IPS-20b (cell line): Measurements from ENCODE around the gene NAA15.

Experiments used
- H3K27ac ChIP-seq: one replicate; pipeline ENCODE4 v1.5.1; 2013; ENCODE audit warnings: low read length
- H3K27me3 ChIP-seq: 2 replicates; pipeline ENCODE4 v1.6.1; 2013; ENCODE audit warnings: mild to moderate bottlenecking, low read length, inconsistent platforms; ENCODE audit not compliant: insufficient read depth
- H3K36me3 ChIP-seq: 2 replicates; pipeline ENCODE4 v1.6.1; 2013; ENCODE audit warnings: low read depth, mild to moderate bottlenecking, inconsistent platforms, low read length, moderate library complexity; ENCODE audit not compliant: insufficient read depth
- H3K4me1 ChIP-seq: 2 replicates; pipeline ENCODE4 v1.6.1; 2013; ENCODE audit warnings: mild to moderate bottlenecking, control low read depth, inconsistent platforms, low read length, moderate library complexity; ENCODE audit not compliant: insufficient read depth
- H3K4me3 ChIP-seq: 2 replicates; pipeline ENCODE4 v1.5.1; 2013; ENCODE audit warnings: mild to moderate bottlenecking, low read length, inconsistent platforms
- H3K9ac ChIP-seq: 2 replicates; pipeline ENCODE4 v1.6.1; 2013; ENCODE audit warnings: low read depth, mild to moderate bottlenecking, inconsistent platforms, low read length, moderate library complexity
- H3K9me3 ChIP-seq: 2 replicates; pipeline ENCODE4 v1.6.1; 2013; ENCODE audit warnings: mild to moderate bottlenecking, low read depth, low read length, inconsistent platforms; ENCODE audit not compliant: insufficient read depth

NAA15 gene

DNA sequence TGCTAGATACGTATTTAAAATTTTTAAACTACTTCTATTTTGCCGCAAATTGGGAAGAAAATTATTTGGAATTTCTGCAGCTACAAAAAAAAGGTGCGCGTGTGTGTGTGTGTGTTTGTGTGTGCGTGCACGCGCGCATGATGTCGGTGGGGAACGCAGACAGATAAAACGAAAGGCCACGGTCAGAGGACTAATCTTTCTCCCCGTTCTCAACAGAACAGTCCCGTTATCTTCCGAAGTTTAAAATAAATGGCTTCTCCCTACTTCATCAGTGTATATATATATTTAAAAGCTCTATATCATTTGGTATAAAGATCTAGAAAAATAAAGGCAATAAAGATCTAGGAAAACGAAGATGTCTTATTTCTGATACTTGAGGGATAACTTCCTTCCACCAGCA is 22.8 kb upstream of the NAA15 start:
- peak overlapping the region; percentile 76; the same call in 1 of the 2 replicates for H3K4me3 ChIP-seq
- H3K36me3 ChIP-seq, result no peaks in the 10 kb centered on the region
- H3K9ac ChIP-seq, result no peak overlapping the region
- no peaks in the 10 kb centered on the region; the same call in 1 of the 2 replicates for H3K4me1 ChIP-seq
- H3K9me3 ChIP-seq, result no peaks in the 10 kb centered on the region
- peaks cover 56% of the 10 kb centered on the region for H3K27me3 ChIP-seq
- H3K27ac ChIP-seq, result no peak overlapping the region

DNA sequence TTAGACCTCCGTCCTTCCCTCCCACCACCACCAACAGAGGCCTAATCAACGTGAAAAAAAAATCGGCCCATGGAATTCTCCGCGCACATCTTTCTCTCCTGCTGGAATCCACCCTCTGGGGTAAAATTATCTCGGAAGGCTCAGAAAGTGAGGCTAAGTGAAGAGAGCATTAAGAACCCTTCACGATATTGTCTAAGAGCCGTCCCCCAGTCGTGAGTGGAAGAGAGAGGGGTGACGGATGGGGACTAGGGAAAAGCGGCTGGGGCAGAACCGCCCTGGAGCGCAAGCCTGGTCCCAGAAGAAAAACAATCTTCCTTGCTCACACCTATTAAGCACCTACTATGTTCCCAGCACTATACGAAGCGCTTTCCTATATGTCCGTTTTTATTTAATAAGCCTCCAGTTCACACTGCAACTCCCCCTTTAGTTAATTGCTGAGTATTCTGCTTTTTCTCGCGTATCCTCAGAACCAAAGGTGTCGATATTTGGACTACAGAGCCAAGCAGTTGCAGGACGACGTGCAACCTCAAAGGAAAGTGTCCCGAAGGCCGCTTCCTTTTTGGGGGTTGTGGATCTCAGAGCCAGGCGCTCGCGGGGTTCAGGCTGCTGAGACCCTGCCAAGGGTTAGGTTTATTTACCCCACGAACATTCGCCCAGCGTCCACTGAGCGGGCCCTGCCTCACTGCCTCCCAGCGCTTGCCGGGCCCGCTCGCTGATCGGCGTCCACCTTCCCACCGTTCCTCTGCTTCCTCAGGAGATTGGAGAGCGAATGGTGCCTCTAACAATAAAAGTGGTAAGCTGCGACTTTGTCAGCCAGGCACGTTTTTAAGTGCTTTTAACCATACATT is 22.2 kb upstream of the NAA15 start:
- Histone ChIP-seq H3K4me3 (peak overlapping the region; percentile 76), H3K36me3 (no peaks in the 10 kb centered on the region), H3K9ac (no peak overlapping the region; the same call in 1 of the 2 replicates), H3K9me3 (no peaks in the 10 kb centered on the region), H3K4me1 (no peaks in the 10 kb centered on the region; the same call in 1 of the 2 replicates), H3K27ac (no peak overlapping the region), H3K27me3 (peaks cover 56% of the 10 kb centered on the region)

DNA sequence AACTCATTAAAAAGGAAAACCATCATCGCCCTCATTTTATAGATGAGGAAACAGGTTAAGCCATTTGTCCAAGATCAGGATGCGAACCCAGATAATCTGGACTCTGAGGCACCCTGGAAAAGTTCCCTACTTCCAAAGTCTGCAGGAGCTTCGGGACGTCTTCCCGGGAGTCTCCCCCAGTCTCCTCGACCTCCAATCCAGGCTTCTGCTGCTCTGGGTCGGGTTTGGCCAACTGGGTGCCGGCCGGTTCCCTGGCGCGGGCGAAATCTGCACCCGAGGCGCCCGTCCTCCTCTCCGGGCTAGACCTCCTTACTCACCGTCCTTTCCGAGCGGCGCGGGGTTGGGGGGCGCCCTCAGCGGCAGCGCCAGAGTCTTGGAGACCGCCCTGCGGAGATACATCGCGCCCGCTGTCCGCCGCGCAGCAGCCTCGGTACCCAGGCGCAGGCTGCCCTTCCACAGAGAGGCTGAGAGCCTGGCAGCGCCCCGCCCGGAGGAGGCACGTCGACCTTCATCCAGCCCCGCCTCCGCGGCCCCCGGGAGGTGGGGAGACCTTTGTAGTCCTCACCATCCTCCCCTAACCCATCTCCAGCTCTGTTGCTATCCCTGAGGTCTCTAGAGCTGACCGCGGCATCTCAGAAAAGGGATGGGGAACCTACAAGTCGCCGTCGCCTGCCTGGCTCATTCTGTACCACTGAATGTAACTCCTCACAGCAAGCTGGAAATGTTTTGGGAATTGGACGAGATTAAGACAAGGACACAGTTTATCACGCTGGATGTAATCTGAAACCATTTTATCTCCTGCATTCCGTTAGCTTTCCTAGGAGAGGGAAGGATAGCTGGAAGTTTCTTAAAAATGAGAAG is 21.3 kb upstream of the NAA15 start, which contains the start of gene MGARP:
Gene MGARP (minus strand): TSS at position 466 of the 861 bp plus-strand sequence. CDS start 67 bp downstream, at position 399.
- Histone ChIP-seq H3K9me3 (no peaks in the 10 kb centered on the region), H3K36me3 (no peaks in the 10 kb centered on the region), H3K27ac (no peak within 1 kb of the TSS), H3K4me1 (no peaks in the 10 kb centered on the region; the same call in 1 of the 2 replicates), H3K4me3 (peak within 1 kb of the TSS; percentile 76), H3K27me3 (peaks cover 56% of the 10 kb centered on the region), H3K9ac (no peak within 1 kb of the TSS; the same call in 1 of the 2 replicates)

DNA sequence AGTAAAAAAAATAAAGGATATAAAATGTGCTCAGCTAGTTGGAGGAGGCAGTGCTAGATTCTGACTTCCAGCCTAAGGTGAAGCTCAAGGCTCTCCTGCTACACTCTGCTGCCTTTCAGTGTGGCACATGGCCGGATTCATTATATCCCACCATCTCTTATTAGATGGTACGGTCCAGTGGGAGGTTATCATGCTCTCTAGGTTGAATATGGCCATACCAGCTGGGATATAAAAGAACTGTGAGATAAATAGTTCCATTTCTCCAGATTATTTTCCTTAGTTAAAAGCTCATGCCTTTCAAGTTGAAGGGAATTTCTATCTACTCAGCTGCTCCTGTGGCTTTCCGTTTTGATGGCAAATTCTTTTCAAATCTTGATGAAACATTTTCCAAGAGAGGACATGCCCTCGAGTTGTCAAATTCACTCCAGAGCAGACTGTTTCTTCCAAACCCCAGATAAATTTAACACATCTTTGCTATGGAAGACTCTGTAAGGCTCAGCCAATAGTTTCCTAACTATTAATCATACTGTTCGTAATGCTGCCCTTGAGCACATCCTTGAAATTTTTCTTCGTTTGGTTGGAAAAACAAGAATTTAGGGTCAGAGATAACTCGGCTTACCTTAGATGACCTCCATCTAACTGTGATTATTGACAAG is 19.1 kb upstream of the NAA15 start:
- H3K27ac ChIP-seq, result no peak overlapping the region
- no peaks in the 10 kb centered on the region for H3K36me3 ChIP-seq
- H3K9ac ChIP-seq, result no peak overlapping the region
- no peaks in the 10 kb centered on the region; the same call in 1 of the 2 replicates for H3K4me1 ChIP-seq
- peaks cover 44% of the 10 kb centered on the region for H3K27me3 ChIP-seq
- H3K9me3 ChIP-seq, result no peaks in the 10 kb centered on the region
- no peak overlapping the region for H3K4me3 ChIP-seq

DNA sequence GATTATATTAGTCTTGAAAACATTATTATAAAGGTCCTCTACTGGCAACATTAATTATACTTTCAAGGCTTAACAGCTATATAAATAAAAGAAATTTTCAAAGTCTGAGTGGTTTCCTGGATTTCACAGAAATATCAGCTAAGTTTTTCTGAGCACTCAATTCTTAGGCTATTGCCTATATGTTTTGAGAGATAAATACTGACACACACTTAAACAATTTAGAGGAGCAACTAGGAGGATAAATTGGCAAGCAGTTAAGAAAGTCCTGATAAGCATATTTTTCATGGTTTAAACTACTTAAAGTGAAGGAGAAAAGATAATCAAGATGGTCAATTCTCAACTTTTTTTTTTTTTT is 18.6 kb upstream of the NAA15 start:
- H3K27me3 ChIP-seq, result peaks cover 39% of the 10 kb centered on the region
- no peak overlapping the region for H3K27ac ChIP-seq
- H3K4me1 ChIP-seq, result no peaks in the 10 kb centered on the region; the same call in 1 of the 2 replicates
- H3K9me3 ChIP-seq, result no peaks in the 10 kb centered on the region
- no peaks in the 10 kb centered on the region for H3K36me3 ChIP-seq
- H3K9ac ChIP-seq, result no peak overlapping the region
- no peak overlapping the region for H3K4me3 ChIP-seq

DNA sequence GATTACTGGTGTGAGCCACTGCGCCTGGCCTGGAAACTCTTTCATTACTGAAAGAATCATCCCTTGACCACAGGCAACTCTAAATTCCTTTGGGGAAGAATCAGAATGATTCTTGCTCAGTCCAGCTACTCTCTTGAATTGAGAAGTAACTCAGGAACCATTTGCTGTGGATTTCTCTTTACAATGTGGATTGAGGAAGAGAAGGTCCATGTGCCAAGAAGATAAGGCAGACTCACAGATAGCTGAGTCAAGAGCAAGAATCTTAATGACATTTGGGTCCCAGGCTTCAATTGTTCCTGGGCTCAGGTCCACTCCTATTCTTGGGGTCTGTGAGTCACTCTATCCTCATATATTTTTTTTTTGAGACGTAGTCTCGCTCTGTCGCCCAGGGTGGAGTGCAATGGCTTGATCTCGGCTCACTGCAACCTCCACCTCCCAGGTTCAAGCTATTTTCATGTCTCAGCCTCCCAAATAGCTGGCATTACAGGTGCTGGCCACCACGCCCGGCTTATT is 15.1 kb upstream of the NAA15 start:
- peaks cover 4% of the 10 kb centered on the region for H3K27me3 ChIP-seq
- peaks cover 20% of the 10 kb centered on the region for H3K36me3 ChIP-seq
- H3K4me1 ChIP-seq, result no peaks in the 10 kb centered on the region
- H3K9ac ChIP-seq, result no peak overlapping the region
- H3K9me3 ChIP-seq, result no peaks in the 10 kb centered on the region
- no peak overlapping the region for H3K27ac ChIP-seq
- H3K4me3 ChIP-seq, result no peak overlapping the region

DNA sequence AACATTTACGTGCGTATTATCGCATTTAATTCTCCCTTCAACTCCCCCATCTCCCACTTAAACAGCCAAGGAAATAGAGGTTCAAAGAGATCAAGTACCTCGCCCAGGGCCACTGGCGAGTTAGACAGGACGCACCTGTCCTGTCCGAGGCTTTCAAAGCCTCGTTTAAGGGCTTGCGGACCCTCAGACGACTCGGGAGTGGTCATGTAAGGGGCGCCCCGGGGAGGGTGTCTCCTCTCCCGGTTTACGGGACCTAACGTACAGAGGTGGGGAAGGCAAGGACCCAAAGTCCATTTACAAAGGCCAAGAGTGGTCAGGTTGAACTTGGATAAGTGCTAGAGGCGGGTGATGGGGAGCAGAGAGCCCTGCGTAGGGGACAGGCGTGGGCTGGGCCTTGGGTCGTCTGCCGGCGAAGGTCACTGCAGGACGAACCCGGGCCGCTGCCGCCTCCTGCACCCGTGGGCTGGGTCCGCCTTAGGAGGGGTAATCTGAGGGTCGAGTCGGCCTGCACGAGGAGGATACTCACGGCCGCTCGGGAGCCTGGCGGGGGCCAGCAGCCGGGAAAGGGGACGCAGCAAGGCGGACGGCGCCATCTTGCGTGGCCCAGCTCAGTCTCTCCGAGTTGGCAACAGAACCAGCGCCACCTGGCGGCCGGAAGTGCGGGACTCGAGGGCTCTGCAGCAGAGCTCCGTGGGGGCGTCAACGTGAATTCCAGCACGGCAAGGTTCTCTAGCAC is 5.9 kb upstream of the NAA15 start:
- Histone ChIP-seq H3K9me3 (no peaks in the 10 kb centered on the region), H3K4me1 (peaks cover 9% of the 10 kb centered on the region), H3K27ac (peak overlapping the region; percentile 61), H3K4me3 (peak overlapping the region; percentile 96), H3K36me3 (peaks cover 24% of the 10 kb centered on the region), H3K9ac (peak overlapping the region; percentile 96), H3K27me3 (no peaks in the 10 kb centered on the region)

DNA sequence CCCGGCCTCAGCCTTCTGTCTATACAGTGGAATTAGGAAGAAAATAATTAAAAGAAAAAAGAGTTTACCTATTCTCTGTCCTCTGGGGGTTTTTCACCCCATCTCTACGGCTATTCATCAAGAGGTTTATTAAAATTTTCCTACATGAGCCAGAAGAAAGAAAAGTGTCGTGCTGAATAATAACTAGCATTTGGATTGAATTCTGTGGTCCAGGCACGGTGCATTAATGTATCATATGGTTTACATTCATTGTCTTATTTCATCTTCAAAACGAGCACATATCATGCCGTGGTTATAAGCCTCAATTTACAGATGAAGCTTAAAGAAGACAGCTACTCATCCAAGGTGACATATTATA is 5.4 kb upstream of the NAA15 start:
- H3K36me3 ChIP-seq, result peaks cover 24% of the 10 kb centered on the region
- H3K27ac ChIP-seq, result peak overlapping the region; percentile 61
- H3K27me3 ChIP-seq, result no peaks in the 10 kb centered on the region
- no peaks in the 10 kb centered on the region for H3K9me3 ChIP-seq
- H3K9ac ChIP-seq, result peak overlapping the region; percentile 9; the same call in 1 of the 2 replicates
- peaks cover 9% of the 10 kb centered on the region for H3K4me1 ChIP-seq
- H3K4me3 ChIP-seq, result peak overlapping the region; percentile 96; the same call in 1 of the 2 replicates

DNA sequence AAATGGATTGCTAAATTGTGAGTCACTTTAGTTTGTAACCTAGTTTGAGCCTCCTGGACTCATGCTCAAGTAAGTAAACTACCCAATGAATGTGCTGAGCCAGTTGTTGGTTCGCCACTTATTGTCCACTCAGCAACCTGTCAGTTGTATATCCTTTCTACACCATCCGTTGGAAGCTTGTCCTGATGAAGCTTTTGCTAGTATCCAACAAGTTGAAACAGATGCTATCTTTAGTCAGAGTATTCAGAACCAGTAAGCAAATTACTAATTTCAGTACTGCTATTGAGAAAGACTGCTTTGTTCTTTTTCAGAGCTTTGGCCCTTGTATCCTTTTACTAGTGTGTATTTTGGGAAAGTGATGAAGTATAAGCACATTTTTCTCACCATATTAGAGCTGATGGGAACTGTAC is 4.3 kb upstream of the NAA15 start:
- Histone ChIP-seq H3K4me3 (no peak overlapping the region), H3K27me3 (no peaks in the 10 kb centered on the region), H3K9ac (no peak overlapping the region), H3K4me1 (peaks cover 9% of the 10 kb centered on the region), H3K27ac (no peak overlapping the region), H3K36me3 (peaks cover 16% of the 10 kb centered on the region), H3K9me3 (no peaks in the 10 kb centered on the region)

DNA sequence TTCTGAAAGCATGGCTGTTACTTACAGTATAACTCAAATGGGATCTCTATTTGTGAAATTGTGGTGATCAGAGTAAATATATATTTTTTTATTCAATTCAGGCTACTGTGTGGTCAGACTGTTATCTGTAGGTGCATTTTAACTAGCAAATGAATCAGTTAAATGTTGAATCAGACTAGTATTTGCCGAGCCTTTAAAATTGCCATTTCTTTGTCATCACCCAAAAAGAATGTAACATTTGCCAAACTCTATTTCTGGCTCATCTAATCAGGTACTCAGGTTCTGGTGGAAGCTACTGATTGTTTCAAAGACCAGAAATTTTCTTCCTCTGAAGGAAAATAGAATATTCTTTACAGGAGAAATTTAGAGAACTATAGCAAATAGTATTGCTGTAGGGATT is 1.8 kb upstream of the NAA15 start:
- H3K4me3 ChIP-seq, result peak overlapping the region; percentile 78
- H3K9me3 ChIP-seq, result peaks cover under 1% of the 10 kb centered on the region
- peaks cover 15% of the 10 kb centered on the region for H3K4me1 ChIP-seq
- peak overlapping the region; percentile 84; the same call in 1 of the 2 replicates for H3K9ac ChIP-seq
- H3K27me3 ChIP-seq, result no peaks in the 10 kb centered on the region
- H3K27ac ChIP-seq, result no peak overlapping the region
- H3K36me3 ChIP-seq, result peaks cover 5% of the 10 kb centered on the region
